Kasumi-1 (cell line): ENCODE measurements around the gene CDX2.

Experiments
- DNase-seq, 2 experiments: peaks; one replicate each; lab custom pipeline; 2025; lab: John Stamatoyannopoulos, UW

The CDX2 gene

DNA sequence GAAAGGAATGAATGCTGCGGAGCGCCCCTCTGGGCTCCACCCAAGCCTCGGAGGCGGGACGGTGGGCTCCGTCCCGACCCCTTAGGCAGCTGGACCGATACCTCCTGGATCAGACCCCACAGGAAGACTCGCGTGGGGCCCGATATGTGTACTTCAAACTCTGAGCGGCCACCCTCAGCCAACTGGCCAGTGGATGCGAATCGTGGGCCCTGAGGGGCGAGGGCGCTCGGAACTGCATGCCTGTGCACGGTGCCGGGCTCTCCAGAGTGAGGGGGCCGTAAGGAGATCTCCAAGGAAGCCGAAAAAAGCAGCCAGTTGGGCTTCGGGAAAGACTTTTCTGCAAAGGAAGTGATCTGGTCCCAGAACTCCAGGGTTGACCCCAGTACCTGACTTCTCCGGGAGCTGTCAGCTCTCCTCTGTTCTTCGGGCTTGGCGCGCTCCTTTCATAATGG, 40.7 kb downstream of the CDX2 start:
- no peak for DNase-seq

DNA sequence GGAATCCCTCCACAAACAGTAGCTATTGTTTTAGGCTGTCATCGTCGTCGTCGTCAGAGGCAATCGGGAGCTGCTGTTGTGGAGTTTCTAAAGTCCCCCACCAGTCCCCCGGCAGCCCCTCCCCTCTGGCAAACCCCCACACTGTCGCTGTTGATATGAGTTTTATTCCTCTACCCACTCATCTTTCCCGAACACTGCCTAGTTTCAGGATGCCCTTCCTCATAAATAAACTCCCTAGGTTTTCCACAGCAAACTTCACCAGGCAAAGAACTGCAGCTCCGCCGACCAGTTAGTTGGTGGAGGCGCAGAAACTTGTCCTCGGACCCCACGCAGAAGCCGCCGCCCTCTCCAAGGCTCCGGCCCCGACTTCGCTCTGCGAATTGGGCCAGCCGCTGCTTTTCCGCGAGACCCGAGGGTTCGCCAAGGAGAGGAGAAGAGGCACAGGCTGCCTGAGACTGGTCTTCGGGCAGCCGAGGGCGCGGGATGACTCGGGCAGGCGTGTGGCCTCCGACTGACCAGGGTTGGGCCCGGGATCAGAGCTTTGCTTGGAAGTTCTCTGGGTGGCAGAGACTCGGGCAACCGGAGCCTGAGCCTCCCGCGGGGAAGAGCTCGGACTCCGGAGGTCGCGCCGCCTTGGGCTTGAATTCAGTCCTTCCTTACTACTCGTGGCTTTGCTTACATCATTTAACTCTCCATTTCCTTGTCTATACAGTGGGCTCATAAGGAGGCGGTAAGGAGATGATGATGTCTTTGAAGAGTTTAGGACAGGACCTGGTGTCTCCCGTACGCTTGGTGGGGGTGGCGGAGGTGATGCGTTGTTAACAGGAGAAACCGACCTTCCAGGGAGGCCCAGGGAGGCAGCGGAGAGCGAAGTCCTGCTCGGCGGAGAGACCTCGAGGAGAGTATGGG, 41.4 kb downstream of the CDX2 start:
- DNase-seq: no peak

DNA sequence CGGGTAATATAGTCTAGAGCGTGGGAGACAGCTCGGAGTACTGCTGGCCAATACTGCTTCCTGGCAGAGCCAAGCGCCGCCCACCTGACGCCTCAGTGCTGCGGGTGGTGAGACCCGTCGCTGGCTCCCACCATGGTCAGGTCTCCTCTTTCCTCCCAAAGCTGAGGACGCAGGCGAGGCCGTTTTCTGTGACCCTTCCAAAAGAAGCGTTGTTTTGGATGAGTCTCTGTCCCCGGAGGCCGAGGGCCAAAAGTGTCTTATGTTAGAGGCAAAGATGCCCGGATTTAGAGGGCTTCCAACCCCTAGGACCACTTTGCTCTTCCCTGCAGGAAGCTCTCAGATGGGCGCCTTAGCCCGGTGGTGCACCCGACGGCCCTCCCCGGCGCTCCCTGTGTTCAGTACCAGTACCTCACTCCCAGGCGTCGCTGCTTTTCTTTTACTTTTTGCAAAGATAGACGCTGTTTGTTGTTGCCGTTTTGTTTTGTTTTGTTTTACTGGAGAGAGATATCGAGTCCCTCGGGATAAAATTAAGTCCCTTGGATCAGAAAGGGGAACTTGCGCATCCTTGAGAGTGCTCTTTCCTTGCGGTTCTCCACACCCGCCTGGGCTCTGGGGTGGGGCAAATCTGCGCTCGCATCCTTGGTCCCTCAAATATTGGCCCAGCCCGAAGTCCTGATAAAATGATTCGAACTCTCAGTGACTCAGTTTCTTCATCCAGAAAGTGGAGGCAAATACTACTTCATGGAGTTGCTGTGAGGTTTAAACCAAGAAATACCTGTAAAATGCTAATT, 42.3 kb downstream of the CDX2 start:
- no peak for DNase-seq

DNA sequence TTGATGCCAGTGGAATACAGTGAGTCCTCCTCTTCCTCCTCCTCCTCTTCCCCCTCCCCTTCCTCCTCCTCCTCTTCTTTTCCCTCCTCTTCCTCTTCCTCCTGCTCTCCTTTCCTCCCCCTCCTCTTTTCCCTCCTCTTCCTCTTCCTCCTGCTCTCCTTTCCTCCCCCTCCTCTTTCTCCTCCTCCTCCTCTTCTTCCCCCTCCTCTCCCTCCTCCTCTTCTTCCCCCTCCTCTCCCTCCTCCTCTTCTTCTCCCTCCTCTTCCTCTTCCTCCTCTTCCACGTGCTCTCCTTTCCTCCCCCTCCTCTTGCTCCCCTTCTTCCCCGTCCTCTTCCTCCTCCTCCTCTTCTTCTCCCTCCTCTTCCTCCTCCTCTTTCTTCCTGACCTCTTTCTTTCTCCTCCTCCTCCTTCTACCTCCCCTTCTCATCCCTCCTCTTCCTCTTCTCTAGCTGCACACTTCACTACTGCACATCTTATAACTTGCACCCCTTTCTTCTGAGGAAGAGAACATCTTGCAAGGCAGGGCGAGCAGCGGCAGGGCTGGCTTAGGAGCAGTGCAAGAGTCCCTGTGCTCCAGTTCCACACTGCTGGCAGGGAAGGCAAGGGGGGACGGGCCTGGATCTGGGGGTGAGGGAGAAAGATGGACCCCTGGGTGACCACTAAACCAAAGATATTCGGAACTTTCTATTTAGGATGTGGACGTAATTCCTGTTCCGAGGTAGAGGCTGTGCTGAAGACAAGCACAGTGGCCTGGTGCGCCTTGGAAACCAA, 43.7 kb downstream of the CDX2 start:
- DNase-seq: no peak

DNA sequence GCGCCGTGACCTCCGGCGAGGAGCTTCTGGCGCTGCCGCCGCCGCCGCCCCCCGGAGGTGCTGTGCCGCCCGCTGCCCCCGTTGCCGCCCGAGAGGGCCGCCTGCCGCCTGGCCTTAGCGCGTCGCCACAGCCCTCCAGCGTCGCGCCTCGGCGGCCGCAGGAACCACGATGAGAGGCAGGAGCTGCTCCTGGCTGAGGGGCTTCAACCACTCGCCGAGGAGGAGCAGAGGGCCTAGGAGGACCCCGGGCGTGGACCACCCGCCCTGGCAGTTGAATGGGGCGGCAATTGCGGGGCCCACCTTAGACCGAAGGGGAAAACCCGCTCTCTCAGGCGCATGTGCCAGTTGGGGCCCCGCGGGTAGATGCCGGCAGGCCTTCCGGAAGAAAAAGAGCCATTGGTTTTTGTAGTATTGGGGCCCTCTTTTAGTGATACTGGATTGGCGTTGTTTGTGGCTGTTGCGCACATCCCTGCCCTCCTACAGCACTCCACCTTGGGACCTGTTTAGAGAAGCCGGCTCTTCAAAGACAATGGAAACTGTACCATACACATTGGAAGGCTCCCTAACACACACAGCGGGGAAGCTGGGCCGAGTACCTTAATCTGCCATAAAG, 44.5 kb downstream of the CDX2 start:
- DNase-seq: no peak

DNA sequence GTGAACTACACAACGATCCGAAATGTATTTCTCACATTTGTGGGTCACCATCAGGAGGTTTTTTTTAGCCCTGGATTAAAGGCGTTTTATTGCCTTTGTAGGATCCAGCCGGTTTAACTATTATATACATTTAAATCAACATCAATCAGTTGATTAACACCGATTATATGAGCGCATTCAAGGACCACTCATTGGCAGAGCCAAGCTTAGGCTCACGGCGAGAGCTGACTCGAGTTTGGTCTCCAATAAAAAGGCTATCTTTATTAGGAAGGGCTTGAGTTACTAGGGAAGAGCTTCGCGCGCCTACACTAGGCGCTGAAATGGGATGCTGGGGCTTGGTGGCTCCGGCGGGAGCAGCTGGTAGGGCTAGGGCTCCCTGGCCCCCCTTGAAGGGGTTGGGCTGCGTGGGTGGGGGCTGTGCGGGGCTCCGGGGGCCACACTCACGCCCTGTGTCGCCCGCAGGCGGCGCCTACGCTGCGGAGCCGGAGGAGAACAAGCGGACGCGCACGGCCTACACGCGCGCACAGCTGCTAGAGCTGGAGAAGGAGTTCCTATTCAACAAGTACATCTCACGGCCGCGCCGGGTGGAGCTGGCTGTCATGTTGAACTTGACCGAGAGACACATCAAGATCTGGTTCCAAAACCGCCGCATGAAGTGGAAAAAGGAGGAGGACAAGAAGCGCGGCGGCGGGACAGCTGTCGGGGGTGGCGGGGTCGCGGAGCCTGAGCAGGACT, 45.2 kb downstream of the CDX2 start:
- DNase-seq: no peak

DNA sequence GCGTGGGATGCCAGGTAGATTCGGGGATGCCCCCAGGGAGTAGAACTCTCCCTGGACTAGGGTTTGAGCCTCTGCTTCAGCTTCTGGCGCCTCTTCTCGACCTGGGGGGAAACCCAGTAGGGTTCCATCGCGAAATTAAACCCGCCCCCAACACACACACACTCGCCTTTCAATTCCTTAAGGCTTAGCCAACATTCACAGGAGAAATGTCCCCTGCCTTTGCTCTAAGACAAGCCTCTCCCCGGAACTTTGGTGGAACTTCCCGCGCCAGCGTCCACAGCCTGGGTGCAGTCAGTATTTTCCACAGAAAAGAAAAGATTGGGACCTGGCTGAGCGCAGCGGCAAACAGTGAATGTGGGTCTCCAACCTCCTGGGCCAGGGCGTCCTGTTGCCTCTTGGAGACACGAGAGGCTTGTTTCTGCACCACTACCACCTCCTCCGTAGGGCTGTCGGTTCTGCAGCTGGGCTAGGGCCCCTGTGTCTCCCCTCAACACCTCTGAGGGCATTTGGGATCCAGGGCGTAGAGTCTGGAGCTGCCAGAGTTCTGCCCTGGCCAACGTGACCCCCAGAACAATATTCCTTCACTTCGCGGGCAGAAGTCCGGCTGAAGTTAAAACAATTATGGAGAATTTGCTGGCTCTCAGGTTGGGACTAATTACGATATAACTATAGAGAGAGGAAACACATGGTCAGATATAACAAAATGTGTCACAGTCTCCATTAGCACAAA, 46.1 kb downstream of the CDX2 start:
- no peak for DNase-seq

DNA sequence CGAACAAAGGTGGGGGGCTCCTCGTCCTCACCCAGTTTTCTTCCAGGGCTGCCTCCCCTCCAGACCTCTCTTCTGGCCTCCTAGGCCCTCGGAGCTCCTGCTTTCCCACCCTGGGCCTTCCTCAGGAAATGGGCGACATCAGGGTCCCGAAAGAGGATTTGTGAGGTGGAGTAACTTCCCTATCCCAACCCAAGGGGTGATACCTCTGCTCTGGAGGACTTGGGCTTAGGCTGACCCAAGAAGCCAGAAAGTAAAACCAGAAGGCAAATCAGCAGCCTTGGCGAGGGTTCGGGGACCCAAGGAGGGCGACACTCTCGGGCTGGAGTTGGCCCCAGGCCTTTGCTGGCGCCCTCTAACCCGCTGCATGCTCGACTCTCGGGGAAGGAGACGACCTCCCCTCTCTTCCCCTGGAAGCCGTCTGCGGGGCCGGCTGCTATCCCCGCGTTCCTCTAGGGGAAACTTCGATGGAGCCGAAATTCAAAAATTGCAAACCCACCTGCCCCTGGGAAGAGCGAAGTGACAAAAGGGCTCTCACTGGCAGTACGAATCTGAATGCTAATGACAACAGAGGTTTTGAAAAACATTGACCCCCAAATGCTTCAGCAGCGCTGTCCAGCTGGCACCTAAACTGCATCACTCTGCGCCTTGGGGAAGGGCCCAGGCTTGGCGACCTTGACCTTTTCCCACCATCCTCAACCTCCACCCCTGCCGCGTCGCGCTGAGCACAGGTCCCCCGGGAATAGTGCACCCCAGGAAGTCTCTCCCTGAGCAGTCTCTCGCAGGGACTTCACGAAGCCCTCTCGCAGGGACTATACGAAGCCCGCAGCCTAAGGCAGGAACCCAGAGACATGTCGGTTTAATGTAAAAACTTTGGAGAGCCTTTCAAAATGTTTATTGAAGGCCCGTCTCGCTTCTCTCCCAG, 46.9 kb downstream of the CDX2 start:
- no peak for DNase-seq

DNA sequence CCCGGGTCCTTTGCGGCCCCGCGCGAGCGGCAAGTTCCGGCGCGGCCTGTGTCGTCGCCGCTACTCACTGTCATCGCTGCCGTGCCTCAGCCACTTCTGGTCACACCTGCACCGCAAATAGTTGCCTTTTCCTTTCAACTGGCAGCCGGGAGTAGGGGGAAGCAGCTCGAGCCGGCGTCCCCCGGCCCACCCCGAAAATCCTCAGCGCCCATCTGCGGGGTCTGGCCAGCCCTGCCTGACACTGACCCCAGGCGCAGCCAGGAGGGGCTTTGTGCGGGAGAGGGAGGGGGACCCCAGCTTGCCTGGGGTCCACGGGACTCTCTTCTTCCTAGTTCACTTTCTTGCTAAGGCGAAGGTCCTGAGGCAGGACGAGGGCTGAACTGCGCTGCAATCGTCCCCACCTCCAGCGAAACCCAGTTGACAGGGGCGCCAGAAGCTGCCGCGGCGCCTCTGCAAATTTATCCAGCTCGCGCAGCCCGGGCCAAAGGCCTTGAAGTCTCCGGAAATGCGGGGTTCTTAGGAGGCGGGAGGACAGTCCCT, 47.6 kb downstream of the CDX2 start:
- no peak for DNase-seq

DNA sequence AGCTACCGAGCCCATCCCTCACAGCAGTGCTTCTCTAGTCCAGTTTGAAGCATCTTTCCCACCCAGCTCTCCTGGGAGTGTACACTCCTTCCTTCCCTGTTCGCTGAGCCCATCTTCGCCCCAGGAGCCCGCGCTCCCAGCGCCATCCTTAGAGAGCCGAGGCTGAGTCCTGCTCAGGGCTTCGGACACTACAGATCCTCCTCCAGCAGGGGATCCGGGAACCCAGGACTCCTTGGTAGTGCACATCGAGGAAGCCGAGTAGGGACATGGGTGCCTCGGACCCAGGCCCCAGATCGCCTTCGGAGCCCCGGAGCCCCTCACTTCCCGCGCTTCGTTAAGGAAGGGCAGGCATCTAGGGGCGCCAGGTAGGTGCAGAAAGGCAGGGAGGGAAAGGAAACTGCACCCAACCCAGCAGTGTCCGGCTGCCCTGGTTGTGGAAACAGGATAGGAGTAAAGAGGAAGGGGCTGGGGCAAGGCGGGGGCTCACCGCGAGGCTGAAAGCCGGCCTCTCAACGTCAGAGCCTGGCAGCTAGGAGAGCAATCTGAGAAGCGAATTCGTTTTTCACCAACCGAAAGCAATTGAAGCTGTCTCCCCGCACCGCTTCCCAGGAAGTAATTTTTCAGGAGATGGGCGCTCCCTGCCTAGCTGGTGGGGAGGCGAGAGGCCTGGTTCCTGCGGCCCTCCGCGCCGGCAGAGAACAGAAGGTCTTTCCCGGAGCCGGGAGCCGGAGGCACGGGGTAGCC, 48.3 kb downstream of the CDX2 start:
- DNase-seq: no peak

DNA sequence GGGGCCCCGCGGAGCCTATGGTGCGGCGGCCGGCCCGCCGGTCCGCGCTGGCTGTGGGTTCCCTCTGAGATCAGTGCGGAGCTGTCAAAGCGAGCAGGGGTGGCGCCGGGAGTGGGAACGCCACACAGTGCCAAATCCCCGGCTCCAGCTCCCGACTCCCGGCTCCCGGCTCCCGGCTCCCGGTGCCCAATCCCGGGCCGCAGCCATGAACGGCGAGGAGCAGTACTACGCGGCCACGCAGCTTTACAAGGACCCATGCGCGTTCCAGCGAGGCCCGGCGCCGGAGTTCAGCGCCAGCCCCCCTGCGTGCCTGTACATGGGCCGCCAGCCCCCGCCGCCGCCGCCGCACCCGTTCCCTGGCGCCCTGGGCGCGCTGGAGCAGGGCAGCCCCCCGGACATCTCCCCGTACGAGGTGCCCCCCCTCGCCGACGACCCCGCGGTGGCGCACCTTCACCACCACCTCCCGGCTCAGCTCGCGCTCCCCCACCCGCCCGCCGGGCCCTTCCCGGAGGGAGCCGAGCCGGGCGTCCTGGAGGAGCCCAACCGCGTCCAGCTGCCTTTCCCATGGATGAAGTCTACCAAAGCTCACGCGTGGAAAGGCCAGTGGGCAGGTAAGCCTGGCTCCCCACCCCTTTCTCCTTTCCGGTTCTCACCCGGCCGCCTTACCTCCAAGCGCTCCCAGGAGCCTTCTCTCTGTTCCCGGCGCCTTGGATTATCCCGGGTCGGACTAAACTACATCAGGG, 49.0 kb downstream of the CDX2 start, which contains the start of gene PDX1:
TSS of gene PDX1 (plus strand) at position 67 of the 743 bp plus-strand sequence. CDS start at position 206, 139 bp downstream.
- DNase-seq: no peak

DNA sequence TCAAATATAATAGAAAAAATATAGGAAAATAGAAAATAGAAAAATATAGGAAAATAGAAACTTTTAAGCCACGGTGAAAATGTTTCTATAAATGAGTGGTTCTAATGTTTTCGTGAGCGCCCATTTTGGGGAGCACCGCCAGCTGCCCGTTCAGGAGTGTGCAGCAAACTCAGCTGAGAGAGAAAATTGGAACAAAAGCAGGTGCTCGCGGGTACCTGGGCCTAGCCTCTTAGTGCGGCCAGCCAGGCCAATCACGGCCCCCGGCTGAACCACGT, 49.5 kb downstream of the CDX2 start:
- no peak for DNase-seq

DNA sequence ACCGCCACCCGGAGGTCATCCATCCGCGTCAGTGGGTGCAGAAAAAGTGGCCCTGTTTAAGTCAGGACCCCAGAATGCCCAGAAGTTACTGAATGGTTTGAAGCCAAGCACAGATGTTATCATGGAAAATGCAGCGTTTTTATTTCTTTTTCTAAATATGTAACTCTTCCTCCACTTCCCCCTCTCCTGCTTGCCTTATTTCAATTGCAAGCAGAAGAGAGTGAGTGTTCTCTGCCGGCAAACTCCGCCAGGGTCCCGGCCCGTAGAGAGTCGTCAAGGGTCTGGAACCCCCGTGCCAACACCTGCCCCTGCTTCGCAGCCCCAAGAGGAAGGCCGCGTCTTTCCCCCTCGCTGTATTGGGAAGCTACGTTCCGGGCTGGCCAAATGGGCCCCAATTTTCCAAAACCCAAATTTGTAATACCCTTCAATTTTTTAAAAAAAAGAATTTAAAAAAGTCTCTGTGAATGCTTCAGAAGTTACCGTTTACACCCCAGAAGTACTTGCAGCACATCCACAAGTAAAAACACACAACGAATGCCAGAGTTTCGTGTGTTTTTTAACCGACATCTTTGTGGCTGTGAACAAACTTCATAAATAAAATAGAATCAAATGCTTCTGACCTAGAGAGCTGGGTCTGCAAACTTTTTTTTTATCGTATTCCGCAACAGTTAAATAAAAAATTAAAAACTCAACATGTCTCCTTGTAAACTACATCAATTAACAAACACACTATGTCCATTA, 50.0 kb downstream of the CDX2 start:
- DNase-seq: no peak

DNA sequence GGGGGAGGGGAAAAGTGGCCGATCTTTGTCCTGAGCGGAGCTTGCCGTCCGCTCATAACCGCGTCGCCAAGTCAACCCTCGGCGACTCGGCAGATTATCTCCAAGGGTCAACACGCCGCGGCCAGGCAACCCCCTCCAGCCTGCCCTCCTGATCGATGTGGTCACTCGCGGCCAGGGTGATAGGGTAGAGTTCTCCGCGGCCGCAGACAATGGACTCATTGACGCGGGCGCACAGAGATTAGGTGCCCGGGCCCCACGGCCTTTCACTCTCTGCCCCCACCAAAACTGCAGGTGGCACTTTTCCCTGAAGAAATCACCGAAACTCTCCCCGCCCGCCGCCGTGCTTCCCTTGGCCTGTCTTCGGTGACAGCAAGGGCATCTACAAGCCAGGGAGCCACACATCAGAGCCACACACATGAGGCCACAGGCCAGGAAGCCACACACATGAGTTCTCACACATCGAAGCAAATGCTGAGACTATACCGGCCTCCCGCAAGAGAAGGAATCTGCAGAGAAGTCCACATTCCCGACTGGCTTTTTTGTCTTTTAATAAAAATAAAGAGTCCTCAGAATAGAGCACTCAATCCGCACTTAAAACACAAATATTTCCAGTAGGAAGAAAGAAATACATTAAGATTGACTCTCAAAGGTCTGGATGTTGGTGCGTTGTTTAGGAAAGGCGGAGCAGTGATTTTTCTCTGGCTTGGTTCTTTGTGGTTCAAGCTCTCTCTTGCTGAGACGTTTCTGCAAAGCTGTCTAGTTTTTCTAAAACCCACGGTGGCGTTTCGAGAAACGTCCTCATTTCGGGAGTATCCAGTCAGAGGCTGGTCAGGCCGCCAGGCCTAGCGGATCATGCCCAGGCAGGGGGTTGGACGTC, 50.8 kb downstream of the CDX2 start:
- DNase-seq: no peak

DNA sequence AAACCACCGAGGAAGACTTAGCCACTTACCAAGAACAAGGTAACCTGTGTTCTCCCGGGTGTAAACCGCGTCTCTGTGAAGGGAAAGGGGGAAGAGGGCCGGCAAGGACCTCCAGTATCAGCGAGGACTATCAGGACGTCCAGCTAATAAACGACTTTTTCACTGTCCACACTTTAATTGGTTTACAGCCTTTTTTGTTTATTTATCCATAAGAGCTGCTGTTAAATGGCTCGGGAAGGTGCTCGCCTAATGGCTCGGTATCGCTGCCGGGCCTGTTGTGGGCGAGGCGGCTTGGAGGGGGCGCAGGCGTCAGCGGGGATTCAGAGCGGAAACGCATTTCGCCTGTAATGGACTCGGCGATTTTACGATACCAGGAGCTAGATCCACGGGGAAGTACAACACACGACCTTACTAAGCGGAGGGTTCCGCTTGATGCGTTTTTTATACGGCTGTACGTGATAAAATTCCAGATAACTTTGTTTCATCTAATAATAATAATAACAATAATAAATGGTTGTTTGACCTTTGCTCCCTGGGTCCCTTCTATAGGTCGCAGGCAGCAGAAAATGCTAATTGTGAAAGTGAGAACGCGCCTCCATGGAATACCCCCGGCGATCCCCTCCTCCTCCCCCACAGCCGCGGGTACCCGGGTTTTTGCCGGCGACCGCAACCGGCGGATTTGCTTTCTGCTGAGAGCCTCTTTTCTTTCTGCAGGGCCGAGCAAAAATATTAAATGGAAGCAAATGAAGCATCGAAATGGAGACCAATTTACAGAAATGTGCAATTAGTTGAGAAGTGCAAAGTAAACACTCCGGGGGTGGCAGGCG, 51.8 kb downstream of the CDX2 start:
- DNase-seq: no peak
